ENCODE data around the gene CCDC148. TPM values are rescaled to one million over a fixed set of nuclear protein-coding genes. Genes with fewer than 3 reads are reported as not detected.

The CCDC148 gene
- total RNA-seq, 1 donor from 2014 or later = 2.4 TPM

- Mint-ChIP-seq H3K4me1 (ENCODE audit: low read depth, unreplicated experiment) (no peaks in the 10 kb centered on the region), H3K4me3 (ENCODE audit: unreplicated experiment) (no peak overlapping the region), H3K27ac (ENCODE audit: unreplicated experiment) (no peak overlapping the region), H3K27me3 (ENCODE audit: low read depth, unreplicated experiment) (no peaks in the 10 kb centered on the region), H3K9me3 (ENCODE audit: unreplicated experiment) (no peaks in the 10 kb centered on the region), H3K36me3 (ENCODE audit: low read depth, unreplicated experiment) (no peaks in the 10 kb centered on the region)
- no peaks in the 10 kb centered on the region for H3K79me2 ChIP-seq (ENCODE audit: insufficient read depth, low read length)
- no peak overlapping the region for H3K4me2 ChIP-seq (ENCODE audit: low read length)
- no peaks in the 10 kb centered on the region for H3K27me3 ChIP-seq (ENCODE audit: insufficient read depth, low read length)
- DNase-seq (ENCODE audit: low read depth) (no peak), FAIRE-seq (no peak)
- H3K9me3 ChIP-seq (ENCODE audit: insufficient read depth, low read depth, low read length) = no peaks in the 10 kb centered on the region
- no peak overlapping the region for H3K9ac ChIP-seq (ENCODE audit: low read length)
- no peak overlapping the region for H3K27ac ChIP-seq (ENCODE audit: low read depth, low read length)
- H4K20me1 ChIP-seq (ENCODE audit: insufficient read depth, low read length) = no peaks in the 10 kb centered on the region
- H3K36me3 ChIP-seq (ENCODE audit: insufficient read depth, low read length) = no peaks in the 10 kb centered on the region
- no peak overlapping the region for H3K4me3 ChIP-seq (ENCODE audit: insufficient read depth, low read depth, low read length)
- H2AFZ ChIP-seq (ENCODE audit: low read depth, low read length) = no peak overlapping the region
- no peaks in the 10 kb centered on the region for H3K4me1 ChIP-seq (ENCODE audit: insufficient read depth, low read length)
- TF ChIP-seq EZH2 (IDR thresholded peaks at IDR 0.05; ENCODE audit: insufficient read depth, low read length) (no peak), CTCF (IDR thresholded peaks at IDR 0.05; ENCODE audit: insufficient read depth, low read depth, low read length) (no peak)
These were observed 281.6 kb downstream of the CCDC148 start for GRCh38 chr2:158174956-158175355.

- Histone ChIP-seq H3K36me3 (ENCODE audit: insufficient read depth, low read length) (no peaks in the 10 kb centered on the region), H3K9ac (ENCODE audit: low read length) (no peak overlapping the region), H4K20me1 (ENCODE audit: insufficient read depth, low read length) (no peaks in the 10 kb centered on the region), H3K27ac (ENCODE audit: low read depth, low read length) (no peak overlapping the region), H3K79me2 (ENCODE audit: insufficient read depth, low read length) (no peaks in the 10 kb centered on the region), H3K4me1 (ENCODE audit: insufficient read depth, low read length) (no peaks in the 10 kb centered on the region), H3K27me3 (ENCODE audit: insufficient read depth, low read length) (no peaks in the 10 kb centered on the region), H3K9me3 (ENCODE audit: insufficient read depth, low read depth, low read length) (no peaks in the 10 kb centered on the region), H3K4me2 (ENCODE audit: low read length) (no peak overlapping the region), H3K4me3 (ENCODE audit: insufficient read depth, low read depth, low read length) (no peak overlapping the region), H2AFZ (ENCODE audit: low read depth, low read length) (no peak overlapping the region)
- Mint-ChIP-seq H3K27me3 (ENCODE audit: low read depth, unreplicated experiment) (no peaks in the 10 kb centered on the region), H3K36me3 (ENCODE audit: low read depth, unreplicated experiment) (no peaks in the 10 kb centered on the region), H3K9me3 (ENCODE audit: unreplicated experiment) (no peaks in the 10 kb centered on the region), H3K4me3 (ENCODE audit: unreplicated experiment) (no peak overlapping the region), H3K4me1 (ENCODE audit: low read depth, unreplicated experiment) (no peaks in the 10 kb centered on the region), H3K27ac (ENCODE audit: unreplicated experiment) (no peak overlapping the region)
- FAIRE-seq (no peak), DNase-seq (ENCODE audit: low read depth) (no peak)
- TF ChIP-seq CTCF (IDR thresholded peaks at IDR 0.05; ENCODE audit: insufficient read depth, low read depth, low read length) = no peak
- no peak for TF ChIP-seq EZH2 (IDR thresholded peaks at IDR 0.05; ENCODE audit: insufficient read depth, low read length)
These were observed 282.1 kb downstream of the CCDC148 start for GRCh38 chr2:158174495-158174894.

GRCh38 chr2:158172719-158173118 is 283.8 kb downstream of the CCDC148 start:
- no peaks in the 10 kb centered on the region for H3K79me2 ChIP-seq (ENCODE audit: insufficient read depth, low read length)
- FAIRE-seq = no peak
- TF ChIP-seq CTCF (IDR thresholded peaks at IDR 0.05; ENCODE audit: insufficient read depth, low read depth, low read length) (no peak), EZH2 (IDR thresholded peaks at IDR 0.05; ENCODE audit: insufficient read depth, low read length) (no peak)
- H3K4me1 ChIP-seq (ENCODE audit: insufficient read depth, low read length) = no peaks in the 10 kb centered on the region
- no peak overlapping the region for H3K4me2 ChIP-seq (ENCODE audit: low read length)
- H3K4me3 Mint-ChIP-seq (ENCODE audit: unreplicated experiment) = no peak overlapping the region
- DNase-seq (ENCODE audit: low read depth) = no peak
- no peak overlapping the region for H3K4me3 ChIP-seq (ENCODE audit: insufficient read depth, low read depth, low read length)
- no peak overlapping the region for H2AFZ ChIP-seq (ENCODE audit: low read depth, low read length)
- H3K9ac ChIP-seq (ENCODE audit: low read length) = no peak overlapping the region
- H3K27me3 Mint-ChIP-seq (ENCODE audit: low read depth, unreplicated experiment) = no peaks in the 10 kb centered on the region
- no peaks in the 10 kb centered on the region for H3K36me3 ChIP-seq (ENCODE audit: insufficient read depth, low read length)
- no peaks in the 10 kb centered on the region for H3K9me3 Mint-ChIP-seq (ENCODE audit: unreplicated experiment)
- no peaks in the 10 kb centered on the region for H3K9me3 ChIP-seq (ENCODE audit: insufficient read depth, low read depth, low read length)
- no peaks in the 10 kb centered on the region for H4K20me1 ChIP-seq (ENCODE audit: insufficient read depth, low read length)
- H3K4me1 Mint-ChIP-seq (ENCODE audit: low read depth, unreplicated experiment) = no peaks in the 10 kb centered on the region
- H3K36me3 Mint-ChIP-seq (ENCODE audit: low read depth, unreplicated experiment) = no peaks in the 10 kb centered on the region
- no peaks in the 10 kb centered on the region for H3K27me3 ChIP-seq (ENCODE audit: insufficient read depth, low read length)
- no peak overlapping the region for H3K27ac Mint-ChIP-seq (ENCODE audit: unreplicated experiment)
- H3K27ac ChIP-seq (ENCODE audit: low read depth, low read length) = no peak overlapping the region
